Vagina (tissue), 2 donors: ENCODE measurements around the gene TUBB3.

Source experiments
- POLR2A ChIP-seq, 2 donors: fragments of 450-650 bp; IDR thresholded peaks; one replicate each; pipeline ENCODE4 v1.6.1; 2017; ENCODE audit warnings: antibody characterized with exemption in 2 of 2, mild to moderate bottlenecking in 2 of 2, moderate library complexity in 2 of 2
- POLR2AphosphoS5 ChIP-seq, 2 donors: sonication (generic); formaldehyde crosslinking; IDR thresholded peaks; one replicate each; pipeline ENCODE4 v1.9.0; 2017; ENCODE audit warnings: antibody characterized with exemption in 2 of 2, mild to moderate bottlenecking in 2 of 2, low read depth in 1 of 2; ENCODE audit not compliant: insufficient read depth in 1 of 2

DNA sequence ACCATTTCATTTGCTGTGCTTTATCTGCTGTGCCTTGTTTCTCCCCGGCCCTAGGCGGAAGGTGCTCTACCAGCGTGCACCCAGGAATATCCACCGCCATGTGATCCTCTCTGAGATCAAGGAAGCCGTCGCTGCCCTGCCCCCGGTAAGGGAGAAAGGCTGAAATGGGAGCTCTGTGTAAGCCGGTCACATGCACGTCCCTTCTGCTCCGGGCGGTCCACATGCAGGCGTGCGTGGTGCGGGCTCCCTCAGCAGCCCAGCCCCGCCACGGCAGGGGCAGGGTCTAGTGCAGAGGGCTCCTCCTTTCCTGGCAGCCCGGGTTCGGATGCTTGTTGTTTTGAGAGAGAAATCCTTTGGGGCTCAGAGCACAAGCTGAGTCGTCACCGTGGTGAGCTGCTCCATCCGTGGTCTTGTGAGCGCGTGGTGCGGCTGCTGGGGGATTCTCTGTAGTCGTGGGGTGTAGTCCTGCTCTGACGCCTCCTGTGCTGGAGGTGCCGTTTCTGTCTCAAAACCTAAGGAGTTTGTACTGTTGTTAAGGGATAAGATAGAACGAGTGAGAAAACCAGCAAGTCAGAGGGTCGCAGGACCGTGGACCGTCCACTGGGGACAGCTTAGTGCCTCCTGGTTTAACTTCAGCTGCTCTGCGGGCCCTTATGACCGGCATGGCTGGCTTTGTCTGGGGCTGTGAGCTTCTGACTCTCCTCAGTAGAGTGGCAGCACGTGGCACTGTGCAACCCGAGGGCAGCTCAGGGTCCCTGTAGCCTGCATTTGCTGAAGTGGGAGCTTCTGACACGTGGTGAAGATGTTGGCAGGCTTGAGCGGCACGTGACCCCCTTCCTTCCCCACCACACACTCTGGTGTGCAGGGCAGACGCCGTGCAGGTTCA is 16.8 kb upstream of the TUBB3 start:
- no peak for TF ChIP-seq POLR2AphosphoS5 (IDR thresholded peaks at IDR 0.05; ENCODE audit: insufficient read depth in 1 of 2, low read depth in 1 of 2)
- no peak for TF ChIP-seq POLR2A (IDR thresholded peaks at IDR 0.05)
